Measurements from ENCODE around the gene PIBF1. TPM values are rescaled to one million over a fixed set of nuclear protein-coding genes. Genes with fewer than 3 reads are reported as not detected.

The PIBF1 gene
- total RNA-seq, 2 experiments from 2014 or later, result 24.3 to 24.7 TPM

GRCh38 chr13:72990953-72991352 lies 209.0 kb downstream of the PIBF1 start:
- H3K9me3 Mint-ChIP-seq, result no peaks in the 10 kb centered on the region
- no peaks in the 10 kb centered on the region for H3K4me1 Mint-ChIP-seq (ENCODE audit: low read depth)
- H3K27ac Mint-ChIP-seq, result no peak overlapping the region
- intact Hi-C loops (cut with micrococcal nuclease), result no loop called here
- peaks cover 12% of the 10 kb centered on the region for H3K36me3 Mint-ChIP-seq
- ChIA-PET POLR2A (interaction anchor here (0.6 kb wide), 1 partner anchor 178 kb away, joined by 5 read pairs; no protein-coding TSS in a partner anchor), CTCF (no interaction called here)
- no peaks in the 10 kb centered on the region for H3K27me3 Mint-ChIP-seq
- H3K4me3 Mint-ChIP-seq, result no peak overlapping the region
- DNase-seq, result no peak

DNA sequence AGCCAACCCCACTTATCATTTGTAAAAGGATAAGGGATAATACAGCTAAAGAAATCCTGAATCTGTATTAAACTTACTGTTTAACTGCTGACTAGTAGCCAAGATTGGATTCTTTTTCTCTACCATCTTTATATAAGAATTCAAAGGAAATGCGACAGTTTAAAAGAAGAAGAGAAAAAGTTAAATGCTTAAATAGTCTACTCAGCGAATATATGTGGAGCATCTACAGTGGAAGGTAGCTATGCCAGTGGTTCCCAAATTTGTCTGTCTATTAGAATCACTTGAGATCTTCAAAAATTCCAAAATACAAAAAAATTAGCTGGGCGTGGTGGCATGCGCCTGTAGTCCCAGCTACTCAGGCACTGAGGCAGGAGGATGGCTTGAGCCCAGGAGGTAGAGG lies 216.1 kb downstream of the PIBF1 start:
- no peak for DNase-seq
- H3K27ac Mint-ChIP-seq, result no peak overlapping the region
- no peaks in the 10 kb centered on the region for H3K27me3 Mint-ChIP-seq
- ChIA-PET POLR2A (no interaction called here), CTCF (no interaction called here)
- intact Hi-C loops (cut with micrococcal nuclease), result no loop called here
- no peak overlapping the region for H3K4me3 Mint-ChIP-seq
- no peaks in the 10 kb centered on the region for H3K9me3 Mint-ChIP-seq
- H3K36me3 Mint-ChIP-seq, result peaks cover 12% of the 10 kb centered on the region
- peaks cover 5% of the 10 kb centered on the region for H3K4me1 Mint-ChIP-seq (ENCODE audit: low read depth)

GRCh38 chr13:73000027-73000674 lies 218.2 kb downstream of the PIBF1 start:
- Mint-ChIP-seq H3K9me3 (no peaks in the 10 kb centered on the region), H3K27ac (peak overlapping the region; percentile 5), H3K27me3 (no peaks in the 10 kb centered on the region), H3K36me3 (peaks cover 14% of the 10 kb centered on the region), H3K4me3 (no peak overlapping the region), H3K4me1 (ENCODE audit: low read depth) (peaks cover 5% of the 10 kb centered on the region)
- ChIA-PET POLR2A (no interaction called here), CTCF (interaction anchor here (0.6 kb wide), 1 partner anchor 1129 kb away, joined by 3 read pairs; no protein-coding TSS in a partner anchor)
- DNase-seq, result no peak
- intact Hi-C loops (cut with micrococcal nuclease), result no loop called here

GRCh38 chr13:73001971-73002370 lies 220.0 kb downstream of the PIBF1 start:
- CTCF ChIA-PET, result no interaction called here
- intact Hi-C loops (cut with micrococcal nuclease), result no loop called here
- Mint-ChIP-seq H3K27me3 (no peaks in the 10 kb centered on the region), H3K36me3 (peaks cover 14% of the 10 kb centered on the region), H3K27ac (no peak overlapping the region), H3K4me3 (no peak overlapping the region), H3K9me3 (no peaks in the 10 kb centered on the region), H3K4me1 (ENCODE audit: low read depth) (peaks cover 5% of the 10 kb centered on the region)
- DNase-seq, result no peak
- POLR2A ChIA-PET, result no interaction called here

DNA sequence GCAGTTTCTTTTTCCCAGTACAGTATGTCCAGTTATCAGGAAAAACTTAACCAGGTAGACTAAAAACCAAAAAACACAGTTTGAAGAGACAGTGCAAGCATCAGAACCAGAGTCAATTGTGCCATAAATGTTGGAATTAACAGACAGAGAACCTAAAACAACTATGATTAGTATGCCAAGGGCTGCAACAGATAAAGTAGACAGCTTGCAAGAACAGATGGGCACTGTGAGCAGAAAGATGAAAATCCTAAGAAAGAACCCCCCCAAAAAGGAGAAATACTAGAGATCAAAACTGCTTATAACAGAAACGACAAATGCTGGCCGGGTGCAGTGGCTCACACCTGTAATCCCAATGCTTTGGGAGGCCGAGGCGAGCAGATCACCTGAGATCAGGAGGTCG lies 229.8 kb downstream of the PIBF1 start:
- ChIA-PET POLR2A (no interaction called here), CTCF (no interaction called here)
- no peak overlapping the region for H3K27ac Mint-ChIP-seq
- H3K4me3 Mint-ChIP-seq, result no peak overlapping the region
- H3K27me3 Mint-ChIP-seq, result no peaks in the 10 kb centered on the region
- peaks cover 25% of the 10 kb centered on the region for H3K36me3 Mint-ChIP-seq
- no peaks in the 10 kb centered on the region for H3K9me3 Mint-ChIP-seq
- intact Hi-C loops (cut with micrococcal nuclease), result no loop called here
- H3K4me1 Mint-ChIP-seq (ENCODE audit: low read depth), result no peaks in the 10 kb centered on the region
- no peak for DNase-seq

DNA sequence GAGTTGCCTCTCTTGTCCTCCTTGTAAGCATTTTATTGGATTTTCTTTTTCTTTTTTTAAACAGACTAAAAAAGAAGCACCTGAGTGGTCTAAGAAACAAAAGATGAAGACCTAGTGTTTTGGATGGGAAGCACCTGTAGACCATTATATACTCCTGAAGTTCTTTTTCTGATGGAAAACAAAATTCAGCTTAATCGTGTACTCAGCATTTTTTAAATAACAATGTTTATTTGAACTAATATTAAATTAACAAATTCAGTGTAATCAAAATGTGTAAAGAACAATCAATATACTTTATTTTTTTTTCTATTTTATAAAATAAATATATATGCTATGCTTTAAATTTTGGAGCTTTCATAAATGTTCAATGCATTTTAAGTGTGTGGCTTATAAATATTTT lies 233.9 kb downstream of the PIBF1 start:
- Mint-ChIP-seq H3K36me3 (peaks cover 18% of the 10 kb centered on the region), H3K27me3 (no peaks in the 10 kb centered on the region), H3K4me3 (no peak overlapping the region), H3K9me3 (no peaks in the 10 kb centered on the region), H3K27ac (no peak overlapping the region), H3K4me1 (ENCODE audit: low read depth) (no peaks in the 10 kb centered on the region)
- ChIA-PET POLR2A (no interaction called here), CTCF (no interaction called here)
- intact Hi-C loops (cut with micrococcal nuclease), result no loop called here
- no peak for DNase-seq

DNA sequence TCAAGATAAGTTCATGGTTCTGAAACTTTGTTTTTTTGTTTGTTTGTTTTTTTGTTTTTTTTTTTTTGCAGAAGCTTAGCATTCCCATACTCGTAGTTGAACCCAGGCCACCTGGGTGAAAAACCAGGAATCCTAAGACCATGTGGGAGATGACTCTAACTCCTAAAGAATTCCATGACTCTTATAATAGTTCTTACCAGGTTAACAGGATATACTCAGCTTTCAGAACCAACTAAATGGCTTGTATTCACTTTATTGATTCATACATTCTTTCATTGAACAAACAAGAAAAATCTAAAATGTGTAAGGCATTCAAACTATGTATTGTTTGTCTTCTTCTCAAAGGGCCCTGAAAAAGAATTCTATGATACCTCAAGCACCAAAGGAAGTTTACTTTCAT lies 236.4 kb downstream of the PIBF1 start:
- H3K27ac Mint-ChIP-seq, result no peak overlapping the region
- CTCF ChIA-PET, result no interaction called here
- intact Hi-C loops (cut with micrococcal nuclease), result no loop called here
- H3K27me3 Mint-ChIP-seq, result no peaks in the 10 kb centered on the region
- DNase-seq, result no peak
- POLR2A ChIA-PET, result no interaction called here
- no peak overlapping the region for H3K4me3 Mint-ChIP-seq
- peaks cover 7% of the 10 kb centered on the region for H3K36me3 Mint-ChIP-seq
- H3K9me3 Mint-ChIP-seq, result no peaks in the 10 kb centered on the region
- no peaks in the 10 kb centered on the region for H3K4me1 Mint-ChIP-seq (ENCODE audit: low read depth)

DNA sequence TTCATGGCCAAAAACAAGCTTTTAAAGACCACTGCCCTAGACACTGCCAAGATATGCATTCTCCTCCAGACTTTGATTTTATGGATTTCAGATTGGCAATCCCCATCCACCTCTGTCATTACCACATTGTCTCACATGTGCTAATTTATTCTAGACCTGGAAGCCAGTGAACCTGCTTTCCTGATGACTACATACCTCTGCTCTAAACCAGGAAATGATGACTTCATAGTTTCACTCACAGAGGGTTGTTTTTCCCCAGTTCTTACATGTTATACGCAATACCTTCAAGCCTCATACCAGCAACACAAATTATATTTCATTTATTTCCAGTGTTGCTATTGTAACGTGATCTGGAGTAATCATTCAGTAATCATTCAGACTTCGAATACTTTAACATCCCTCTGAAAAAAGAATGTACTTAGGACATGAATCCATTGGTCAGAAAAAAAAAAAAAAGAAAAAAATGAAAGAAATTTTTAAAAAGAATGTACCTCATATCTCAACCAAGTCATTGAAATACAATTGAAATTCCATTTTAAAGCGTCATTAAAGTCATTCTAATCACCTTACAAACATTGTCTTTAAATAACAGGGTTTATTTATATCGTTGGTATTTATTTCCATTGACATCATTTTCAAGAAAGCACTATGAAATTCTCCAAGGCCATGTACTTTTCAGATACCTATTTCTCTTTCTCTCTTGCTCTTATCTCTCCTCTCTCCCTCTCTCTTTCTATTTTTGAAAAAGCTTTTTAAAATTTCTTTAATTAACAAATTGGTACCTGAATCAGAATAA lies 243.5 kb downstream of the PIBF1 start:
- H3K4me3 Mint-ChIP-seq, result no peak overlapping the region
- H3K9me3 Mint-ChIP-seq, result no peaks in the 10 kb centered on the region
- H3K27ac Mint-ChIP-seq, result no peak overlapping the region
- peaks cover 3% of the 10 kb centered on the region for H3K36me3 Mint-ChIP-seq
- ChIA-PET POLR2A (interaction anchor here (0.6 kb wide), 2 partner anchors 20 to 1611 kb away, joined by 3 to 4 read pairs; no protein-coding TSS in a partner anchor), CTCF (no interaction called here)
- DNase-seq, result no peak
- H3K4me1 Mint-ChIP-seq (ENCODE audit: low read depth), result peaks cover 4% of the 10 kb centered on the region
- H3K27me3 Mint-ChIP-seq, result no peaks in the 10 kb centered on the region
- intact Hi-C loops (cut with micrococcal nuclease), result no loop called here

- Mint-ChIP-seq H3K4me1 (ENCODE audit: low read depth) (no peaks in the 10 kb centered on the region), H3K27me3 (no peaks in the 10 kb centered on the region), H3K9me3 (no peaks in the 10 kb centered on the region), H3K4me3 (no peak overlapping the region), H3K27ac (no peak overlapping the region), H3K36me3 (no peaks in the 10 kb centered on the region)
- POLR2A ChIA-PET, result no interaction called here
- no peak for DNase-seq
- intact Hi-C loops (cut with micrococcal nuclease), result no loop called here
- CTCF ChIA-PET, result no interaction called here
Measured at GRCh38 chr13:73034901-73035300, 253.0 kb downstream of the PIBF1 start.

DNA sequence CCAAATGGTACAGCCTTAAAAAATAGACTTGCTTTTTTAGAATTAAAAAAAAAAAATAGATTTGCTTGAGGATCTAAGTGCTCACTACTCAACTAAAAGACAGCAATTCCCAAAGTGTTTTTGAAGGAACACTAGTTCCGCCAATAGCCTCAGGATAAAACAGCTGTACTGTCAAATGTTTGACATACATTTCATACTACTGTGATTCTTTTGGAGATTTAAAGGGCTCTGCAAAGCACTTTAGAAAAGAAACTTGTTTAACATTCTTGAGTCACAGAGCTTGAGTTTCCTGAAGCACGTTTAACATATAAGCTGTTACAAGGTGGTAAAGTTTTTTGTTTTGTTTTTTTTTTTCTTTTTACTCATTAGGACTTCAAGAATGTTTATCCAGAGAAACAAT lies 253.7 kb downstream of the PIBF1 start:
- ChIA-PET CTCF (no interaction called here), POLR2A (no interaction called here)
- DNase-seq, result no peak
- no peaks in the 10 kb centered on the region for H3K9me3 Mint-ChIP-seq
- H3K36me3 Mint-ChIP-seq, result no peaks in the 10 kb centered on the region
- no peak overlapping the region for H3K4me3 Mint-ChIP-seq
- H3K27me3 Mint-ChIP-seq, result no peaks in the 10 kb centered on the region
- H3K4me1 Mint-ChIP-seq (ENCODE audit: low read depth), result no peaks in the 10 kb centered on the region
- no peak overlapping the region for H3K27ac Mint-ChIP-seq
- intact Hi-C loops (cut with micrococcal nuclease), result no loop called here

GRCh38 chr13:73036566-73036965 lies 254.6 kb downstream of the PIBF1 start:
- ChIA-PET CTCF (no interaction called here), POLR2A (no interaction called here)
- intact Hi-C loops (cut with micrococcal nuclease), result no loop called here
- H3K9me3 Mint-ChIP-seq, result no peaks in the 10 kb centered on the region
- no peak overlapping the region for H3K27ac Mint-ChIP-seq
- no peak overlapping the region for H3K4me3 Mint-ChIP-seq
- no peaks in the 10 kb centered on the region for H3K36me3 Mint-ChIP-seq
- no peaks in the 10 kb centered on the region for H3K4me1 Mint-ChIP-seq (ENCODE audit: low read depth)
- no peak for DNase-seq
- H3K27me3 Mint-ChIP-seq, result no peaks in the 10 kb centered on the region

GRCh38 chr13:73038064-73038463 lies 256.1 kb downstream of the PIBF1 start:
- intact Hi-C loops (cut with micrococcal nuclease), result no loop called here
- ChIA-PET POLR2A (no interaction called here), CTCF (no interaction called here)
- Mint-ChIP-seq H3K36me3 (no peaks in the 10 kb centered on the region), H3K27me3 (no peaks in the 10 kb centered on the region), H3K4me1 (ENCODE audit: low read depth) (no peaks in the 10 kb centered on the region), H3K4me3 (no peak overlapping the region), H3K27ac (no peak overlapping the region), H3K9me3 (no peaks in the 10 kb centered on the region)
- no peak for DNase-seq

Data from activated CD4-positive, alpha-beta memory T cell treated with anti-CD3 and anti-CD28 coated beads for 36 hours (primary cell).